NCI-H1092 treated with DMSO at 0.1 percent for 48 hours (cell line): Measurements from ENCODE around the gene TLK1.

Experiments used
- DNase-seq: peaks from one replicate; lab custom pipeline; 2025; lab: John Stamatoyannopoulos, UW

The TLK1 gene

GRCh38 chr2:171160119-171160955, at the start of gene TLK1:
Gene TLK1 (minus strand): TSS chr2:171160893. CDS start chr2:171160428, 465 bp downstream.
- peak; percentile 69 for DNase-seq

- no peak for DNase-seq
Measured at GRCh38 chr2:171210216-171210863, 49.6 kb upstream of the TLK1 start.

GRCh38 chr2:171208657-171209056, 48.0 kb upstream of the TLK1 start:
- no peak for DNase-seq

- DNase-seq, result no peak
Measured at GRCh38 chr2:171206422-171207115, 45.9 kb upstream of the TLK1 start.

- no peak for DNase-seq
Measured at GRCh38 chr2:171205551-171205950, 44.9 kb upstream of the TLK1 start.

- DNase-seq, result no peak
Measured at GRCh38 chr2:171201767-171202166, 41.1 kb upstream of the TLK1 start.

- DNase-seq, result no peak
Measured at GRCh38 chr2:171201271-171201670, 40.6 kb upstream of the TLK1 start.

GRCh38 chr2:171200469-171200868, 39.8 kb upstream of the TLK1 start:
- DNase-seq, result no peak

GRCh38 chr2:171191021-171191420, 30.3 kb upstream of the TLK1 start:
- DNase-seq, result no peak

GRCh38 chr2:171187819-171188218, 27.1 kb upstream of the TLK1 start:
- no peak for DNase-seq

GRCh38 chr2:171187177-171187576, 26.5 kb upstream of the TLK1 start:
- no peak for DNase-seq

- DNase-seq, result no peak
Measured at GRCh38 chr2:171185941-171186340, 25.2 kb upstream of the TLK1 start.

- DNase-seq, result no peak
Measured at GRCh38 chr2:171185165-171185818, 24.6 kb upstream of the TLK1 start.

- no peak for DNase-seq
Measured at GRCh38 chr2:171181064-171182049, 20.7 kb upstream of the TLK1 start.

- no peak for DNase-seq
Measured at GRCh38 chr2:171180229-171180930, 19.7 kb upstream of the TLK1 start.

GRCh38 chr2:171178993-171179392, 18.3 kb upstream of the TLK1 start:
- no peak for DNase-seq

GRCh38 chr2:171176516-171176915, 15.8 kb upstream of the TLK1 start:
- DNase-seq, result no peak

GRCh38 chr2:171174075-171174474, 13.4 kb upstream of the TLK1 start:
- DNase-seq, result no peak

GRCh38 chr2:171173087-171173486, 12.4 kb upstream of the TLK1 start:
- DNase-seq, result no peak

GRCh38 chr2:171171808-171172207, 11.1 kb upstream of the TLK1 start:
- DNase-seq, result no peak
